Coronary artery (tissue), 2 donors: Measurements from ENCODE around the gene THBS1.

Source experiments
- DNase-seq: peaks from one replicate; pipeline ENCODE4 v3.0.0-alpha.2; 2017; ENCODE audit warnings: low spot score
- H3K27ac ChIP-seq, 2 donors: fragments of 200-600 bp; sonication (generic); one replicate each; pipeline ENCODE4 v1.5.1; 2016 to 2019
- H3K4me3 ChIP-seq: fragments of 200-600 bp; sonication (generic); 2 replicates; pipeline ENCODE4 v1.5.1; 2016; ENCODE audit warnings: mild to moderate bottlenecking, moderate library complexity
- CTCF ChIP-seq: fragments of 200-600 bp; sonication (generic); IDR thresholded peaks from one replicate; pipeline ENCODE4 v1.5.1; 2019; ENCODE audit warnings: antibody characterized with exemption

THBS1 gene

GRCh38 chr15:39592500-39592899 is 11.6 kb downstream of the THBS1 start:
- Histone ChIP-seq H3K4me3 (no peak overlapping the region), H3K27ac (no peak overlapping the region)
- DNase-seq, result no peak
- no peak for TF ChIP-seq CTCF

- no peak for TF ChIP-seq CTCF
- no peak for DNase-seq
- no peak overlapping the region for H3K27ac ChIP-seq
Measured at GRCh38 chr15:39593071-39593655, 12.3 kb downstream of the THBS1 start.

GRCh38 chr15:39593656-39594445 is 13.0 kb downstream of the THBS1 start:
- Histone ChIP-seq H3K4me3 (no peak overlapping the region), H3K27ac (no peak overlapping the region)
- no peak for DNase-seq
- no peak for TF ChIP-seq CTCF

More at GRCh38 chr15:39593071-39593655, 12.3 kb downstream of the THBS1 start:
- no peak overlapping the region for H3K4me3 ChIP-seq

- Histone ChIP-seq H3K4me3 (no peak overlapping the region), H3K27ac (no peak overlapping the region)
- no peak for TF ChIP-seq CTCF
- no peak for DNase-seq
Measured at GRCh38 chr15:39594446-39595337, 13.8 kb downstream of the THBS1 start.

- Histone ChIP-seq H3K4me3 (no peak overlapping the region), H3K27ac (no peak overlapping the region)
- DNase-seq, result no peak
- TF ChIP-seq CTCF, result no peak
Measured at GRCh38 chr15:39595338-39596221, 14.7 kb downstream of the THBS1 start.

GRCh38 chr15:39596358-39597051 is 15.6 kb downstream of the THBS1 start:
- no peak for TF ChIP-seq CTCF
- H3K27ac ChIP-seq, result no peak overlapping the region

More at GRCh38 chr15:39596358-39597051, 15.6 kb downstream of the THBS1 start:
- DNase-seq, result no peak
- H3K4me3 ChIP-seq, result no peak overlapping the region
